ENCODE data around the gene SPRED2. TPM values are rescaled to one million over a fixed set of nuclear protein-coding genes. Genes with fewer than 3 reads are reported as not detected.
A peak's percentile ranks its signal among the peaks of the same experiment; 100 is the strongest.
"Not testable (repeated sequence)": the region's sequence is repeated elsewhere in the genome, so short reads cannot be mapped to it uniquely, and the experiment has no call there.

SPRED2 gene
- total RNA-seq, 4 donors from 2014 or later = 21.9 to 28.8 (median 25.5) TPM

DNA sequence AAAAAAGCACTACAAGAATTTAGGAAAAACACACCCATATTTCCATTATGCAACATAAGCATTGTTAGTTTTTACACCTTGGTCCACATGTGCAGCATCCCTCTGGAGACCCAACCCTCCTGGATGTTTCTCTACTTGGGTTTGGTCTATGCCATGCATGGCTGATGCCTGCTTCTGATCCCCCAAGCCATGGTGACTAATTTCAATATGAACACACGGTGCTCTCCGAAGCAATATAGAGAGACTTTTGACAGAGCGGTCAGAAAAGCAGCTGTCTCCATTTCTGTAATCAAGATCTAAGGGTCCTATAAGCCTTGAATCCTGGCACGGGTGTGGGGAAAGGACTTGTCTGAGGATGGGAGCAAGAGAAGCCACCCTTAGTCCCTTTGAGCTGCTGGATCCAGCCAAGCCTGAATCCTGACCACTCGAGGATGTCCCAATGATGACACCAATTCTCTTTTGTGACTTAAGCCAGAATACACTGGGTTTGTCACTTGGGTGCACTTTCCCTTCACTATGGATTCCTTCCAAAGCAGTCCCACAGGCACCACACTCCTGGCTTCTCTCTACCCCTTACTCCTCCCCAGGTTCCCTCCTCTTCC lies 113.2 kb downstream of the SPRED2 start:
- Histone ChIP-seq H3K36me3 (peaks cover 0 to 33% (median 0%) of the 10 kb centered on the region in 3 donors), H3K27ac (peak overlapping the region in 2 of 4 donors; percentile 8), H3K9me3 (no peaks in the 10 kb centered on the region), H3K27me3 (no peaks in the 10 kb centered on the region), H3K4me1 (peaks cover 0 to 13% (median 0%) of the 10 kb centered on the region in 4 donors), H3K4me3 (no peak overlapping the region)
- DNase-seq (ENCODE audit: low spot score in 2 of 2) = no peak
- no peak for TF ChIP-seq POLR2A (IDR thresholded peaks at IDR 0.05)
- TF ChIP-seq, protein P1, sequence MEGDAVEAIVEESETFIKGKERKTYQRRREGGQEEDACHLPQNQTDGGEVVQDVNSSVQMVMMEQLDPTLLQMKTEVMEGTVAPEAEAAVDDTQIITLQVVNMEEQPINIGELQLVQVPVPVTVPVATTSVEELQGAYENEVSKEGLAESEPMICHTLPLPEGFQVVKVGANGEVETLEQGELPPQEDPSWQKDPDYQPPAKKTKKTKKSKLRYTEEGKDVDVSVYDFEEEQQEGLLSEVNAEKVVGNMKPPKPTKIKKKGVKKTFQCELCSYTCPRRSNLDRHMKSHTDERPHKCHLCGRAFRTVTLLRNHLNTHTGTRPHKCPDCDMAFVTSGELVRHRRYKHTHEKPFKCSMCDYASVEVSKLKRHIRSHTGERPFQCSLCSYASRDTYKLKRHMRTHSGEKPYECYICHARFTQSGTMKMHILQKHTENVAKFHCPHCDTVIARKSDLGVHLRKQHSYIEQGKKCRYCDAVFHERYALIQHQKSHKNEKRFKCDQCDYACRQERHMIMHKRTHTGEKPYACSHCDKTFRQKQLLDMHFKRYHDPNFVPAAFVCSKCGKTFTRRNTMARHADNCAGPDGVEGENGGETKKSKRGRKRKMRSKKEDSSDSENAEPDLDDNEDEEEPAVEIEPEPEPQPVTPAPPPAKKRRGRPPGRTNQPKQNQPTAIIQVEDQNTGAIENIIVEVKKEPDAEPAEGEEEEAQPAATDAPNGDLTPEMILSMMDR (IDR thresholded peaks at IDR 0.05) = no peak
- TF ChIP-seq EP300 (IDR thresholded peaks at IDR 0.05) = no peak
- 87 to 98% methylated on average over 5 of the region's 5 CpGs for WGBS, 2 donors

DNA sequence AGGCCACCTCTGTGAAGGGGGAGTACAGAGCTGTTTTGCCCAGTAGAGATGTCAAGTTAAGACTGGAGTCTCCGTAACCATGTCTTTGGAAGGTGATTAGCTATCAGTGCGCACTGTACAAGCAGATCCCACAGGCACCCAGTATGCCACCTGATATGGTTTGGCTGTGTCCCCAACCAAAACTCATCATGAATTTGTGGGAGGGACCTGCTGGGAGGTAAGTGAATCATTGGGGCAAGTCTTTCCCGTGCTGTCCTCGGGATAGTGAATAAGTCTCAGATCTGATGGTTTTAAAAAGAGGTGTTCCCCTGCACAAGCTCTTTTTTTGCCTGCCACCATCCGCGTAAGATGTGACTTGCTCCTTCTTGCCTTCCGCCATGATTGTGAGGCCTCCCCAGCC lies 114.6 kb downstream of the SPRED2 start:
- no peak for DNase-seq (ENCODE audit: low spot score in 2 of 2)
- no peaks in the 10 kb centered on the region for H3K27me3 ChIP-seq
- H3K27ac ChIP-seq = no peak overlapping the region
- no peaks in the 10 kb centered on the region for H3K9me3 ChIP-seq
- H3K4me3 ChIP-seq = no peak overlapping the region
- 90 to 97% methylated on average over 7 of the region's 7 CpGs for WGBS, 2 donors
- H3K36me3 ChIP-seq = peaks cover 0 to 47% (median 0%) of the 10 kb centered on the region in 3 donors
- peaks cover 0 to 13% (median 0%) of the 10 kb centered on the region in 4 donors for H3K4me1 ChIP-seq
- TF ChIP-seq EP300 (IDR thresholded peaks at IDR 0.05) (no peak), POLR2A (IDR thresholded peaks at IDR 0.05) (no peak)
- TF ChIP-seq, protein P1 (IDR thresholded peaks at IDR 0.05) = no peak

- 89 to 92% methylated on average over 7 of the region's 7 CpGs for whole genome bisulfite sequencing, 2 donors
- not testable (repeated sequence) for H3K9me3 ChIP-seq; H3K27ac ChIP-seq; DNase-seq (ENCODE audit: low spot score in 2 of 2); H3K27me3 ChIP-seq; H3K4me3 ChIP-seq
- Histone ChIP-seq H3K4me1 (peaks cover 0 to 13% (median 0%) of the 10 kb centered on the region in 4 donors), H3K36me3 (peaks cover 0 to 51% (median 0%) of the 10 kb centered on the region in 3 donors)
These were observed 115.0 kb downstream of the SPRED2 start for GRCh38 chr2:65317351-65317750.

DNA sequence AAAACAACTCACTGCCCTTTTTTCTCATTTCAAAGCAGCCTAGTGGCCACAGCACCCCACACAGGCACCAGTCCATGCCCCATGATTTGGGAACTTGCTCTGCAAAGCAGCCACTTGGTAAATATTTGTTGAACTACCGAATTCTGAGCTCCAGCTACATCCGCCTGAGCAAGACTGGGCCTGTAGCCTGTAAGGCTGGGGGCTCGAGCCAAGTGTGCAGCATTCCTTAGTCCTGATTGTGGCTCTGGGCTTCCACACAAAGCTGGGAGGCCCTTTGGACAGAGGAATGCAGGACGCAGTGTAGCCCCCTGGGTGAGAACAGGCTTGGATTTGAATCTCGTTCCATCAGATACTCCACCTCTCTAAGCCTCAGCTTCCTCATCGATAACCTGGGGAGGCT lies 116.3 kb downstream of the SPRED2 start:
- WGBS, 2 donors = 52 to 66% methylated on average over 6 of the region's 6 CpGs
- no peak for DNase-seq (ENCODE audit: low spot score in 2 of 2)
- H3K4me1 ChIP-seq = peaks cover 0 to 12% (median 0%) of the 10 kb centered on the region in 4 donors
- peaks cover 0 to 63% (median 0%) of the 10 kb centered on the region in 3 donors for H3K36me3 ChIP-seq
- H3K4me3 ChIP-seq = no peak overlapping the region
- no peaks in the 10 kb centered on the region for H3K27me3 ChIP-seq
- H3K27ac ChIP-seq = peak overlapping the region in 2 of 4 donors; percentile 31 to 78
- TF ChIP-seq, protein P1 (IDR thresholded peaks at IDR 0.05) = no peak
- TF ChIP-seq EP300 (IDR thresholded peaks at IDR 0.05) (peak in 1 of 2 donors; percentile 19), POLR2A (IDR thresholded peaks at IDR 0.05) (no peak)
- H3K9me3 ChIP-seq = no peaks in the 10 kb centered on the region

GRCh38 chr2:65314801-65315441 lies 117.5 kb downstream of the SPRED2 start:
- TF ChIP-seq POLR2A (IDR thresholded peaks at IDR 0.05) (no peak), EP300 (IDR thresholded peaks at IDR 0.05) (no peak)
- TF ChIP-seq, protein P1 (IDR thresholded peaks at IDR 0.05) = no peak
- H3K27ac ChIP-seq = no peak overlapping the region
- no peak for DNase-seq (ENCODE audit: low spot score in 2 of 2)

More at GRCh38 chr2:65314801-65315441, 117.5 kb downstream of the SPRED2 start:
- Histone ChIP-seq H3K4me1 (peaks cover 0 to 18% (median 1%) of the 10 kb centered on the region in 4 donors), H3K27me3 (no peaks in the 10 kb centered on the region), H3K9me3 (no peaks in the 10 kb centered on the region), H3K4me3 (no peak overlapping the region), H3K36me3 (peaks cover 0 to 69% (median 0%) of the 10 kb centered on the region in 3 donors)
- WGBS, 2 donors = 87 to 89% methylated on average over 8 of the region's 8 CpGs

Data from tibial nerve (tissue), 4 donors.